Measurements from ENCODE around the gene MT1B. TPM values are rescaled to one million over a fixed set of nuclear protein-coding genes. Genes with fewer than 3 reads are reported as not detected.

The MT1B gene
- total and polyA plus RNA-seq, 2 of the 13 experiments (the other 11 are each of a cell fraction or from before 2014, with no cell fraction given), result 0.89 TPM; not detected in 1

GRCh38 chr16:56643080-56643778 lies 8.5 kb upstream of the MT1B start (continued):
- TF ChIP-seq ZNF275 (CRISPR knock-in tag; IDR thresholded peaks at IDR 0.05; ENCODE audit: borderline replicate concordance) (no peak), FOXP4 (CRISPR knock-in tag; IDR thresholded peaks at IDR 0.05) (no peak), CAMTA2 (CRISPR knock-in tag; IDR thresholded peaks at IDR 0.05; ENCODE audit: borderline replicate concordance) (peak; percentile 82; the same call in 1 of the 2 replicates), ZNF280B (CRISPR knock-in tag; IDR thresholded peaks at IDR 0.05; ENCODE audit: borderline replicate concordance) (no peak; the same call in 1 of the 2 replicates), CREB1 (IDR thresholded peaks at IDR 0.05) (no peak), CREB1 (CRISPR knock-in tag; IDR thresholded peaks at IDR 0.05) (no peak), ARHGAP35 (CRISPR knock-in tag; IDR thresholded peaks at IDR 0.05; ENCODE audit: borderline replicate concordance) (no peak), FOXJ3 (CRISPR knock-in tag; IDR thresholded peaks at IDR 0.05; ENCODE audit: borderline replicate concordance) (no peak), ZNF143 (CRISPR knock-in tag; IDR thresholded peaks at IDR 0.05) (no peak), ZNF713 (CRISPR knock-in tag; IDR thresholded peaks at IDR 0.05) (no peak), ZNF691 (CRISPR knock-in tag; IDR thresholded peaks at IDR 0.05; ENCODE audit: borderline replicate concordance, low read depth) (0 out of 2 replicates have a peak, but pooled peaks have one; percentile 25), MATR3 (CRISPR knock-in tag; IDR thresholded peaks at IDR 0.05) (no peak), ZNF782 (CRISPR knock-in tag; IDR thresholded peaks at IDR 0.05; ENCODE audit: borderline replicate concordance) (no peak), ZNF576 (CRISPR knock-in tag; IDR thresholded peaks at IDR 0.05) (no peak; the same call in 1 of the 2 replicates), NFE2L2 (IDR thresholded peaks at IDR 0.05; ENCODE audit: low read length) (no peak), ZNF792 (CRISPR knock-in tag; IDR thresholded peaks at IDR 0.05) (peak; percentile 57), HDAC6 (IDR thresholded peaks at IDR 0.05; ENCODE audit: low read depth, low read length) (no peak), KAT7 (CRISPR knock-in tag; IDR thresholded peaks at IDR 0.05; ENCODE audit: borderline replicate concordance) (no peak), NCOA2 (CRISPR knock-in tag; IDR thresholded peaks at IDR 0.05) (no peak), HNRNPH1 (optimal IDR thresholded peaks at IDR 0.05; ENCODE audit: low read depth, low read length) (no peak), ZNF761 (CRISPR knock-in tag; conservative IDR thresholded peaks at IDR 0.05) (no peak; the same call in 1 of the 2 replicates)
